H1 (cell line): ENCODE results near the gene KAT2A. TPM values are rescaled to one million over a fixed set of nuclear protein-coding genes. Genes with fewer than 3 reads are reported as not detected.

Experiments
- CTCF ChIA-PET: fragments of 300-600 bp; sonication (Branson Sonifier 250); formaldehyde crosslinking; loops from one replicate; lab custom pipeline; 2021; ENCODE audit not compliant: partially characterized antibody; lab: Charles Lee
- POLR2A ChIA-PET: fragments of 300-600 bp; sonication (Branson Sonifier 250); formaldehyde crosslinking; loops from one replicate; lab custom pipeline; 2021; ENCODE audit warnings: inconsistent platforms; ENCODE audit not compliant: partially characterized antibody; lab: Charles Lee
- DNase-seq, 2 experiments: peaks; one replicate each; pipeline versions ENCODE4 v3.0.0 to v3.0.0-alpha.2; 2010 to 2022; ENCODE audit warnings: low spot score in 2 of 2, low read depth in 1 of 2, mixed read lengths in 1 of 2
- FAIRE-seq: peaks from 2 replicates; lab custom pipeline; 2011; peaks lifted over from hg19 to GRCh38; lab: Jason Lieb, UNC
- H2AFZ ChIP-seq: 2 replicates; pipeline ENCODE4 v1.8.1; 2012; ENCODE audit warnings: low read length, inconsistent platforms
- H2AK5ac ChIP-seq: 2 replicates; pipeline ENCODE4 v1.6.1; 2013; ENCODE audit warnings: low read depth, low read length
- H2BK120ac ChIP-seq: replicated peaks from 2 replicates; pipeline ENCODE3; 2013; ENCODE audit warnings: low read depth, low read length, inconsistent platforms
- H2BK12ac ChIP-seq: 2 replicates; pipeline ENCODE4 v1.6.1; 2013; ENCODE audit warnings: low read depth, low read length
- H2BK15ac ChIP-seq: 2 replicates; pipeline ENCODE4 v1.6.1; 2013; ENCODE audit warnings: low read length
- H2BK20ac ChIP-seq: 2 replicates; pipeline ENCODE4 v1.6.1; 2013; ENCODE audit warnings: low read length
- H2BK5ac ChIP-seq: 2 replicates; pipeline ENCODE4 v1.6.1; 2013; ENCODE audit warnings: low read depth, low read length
- H3K14ac ChIP-seq: 2 replicates; pipeline ENCODE4 v1.6.1; 2013; ENCODE audit warnings: inconsistent platforms; ENCODE audit not compliant: insufficient read length
- H3K18ac ChIP-seq: 2 replicates; pipeline ENCODE4 v1.6.1; 2013; ENCODE audit warnings: low read length; ENCODE audit errors: extremely low read depth
- H3K23ac ChIP-seq: 2 replicates; pipeline ENCODE4 v1.6.1; 2013; ENCODE audit warnings: inconsistent platforms; ENCODE audit not compliant: insufficient read length
- H3K23me2 ChIP-seq: 2 replicates; pipeline ENCODE4 v1.6.1; 2013; ENCODE audit warnings: low read depth, low read length
- H3K27ac ChIP-seq: 2 replicates; pipeline ENCODE4 v1.6.1; 2011; ENCODE audit warnings: low read depth, low read length, inconsistent platforms
- H3K27me3 ChIP-seq, 4 experiments: replicated peaks in 1 of 4; 1 replicate in 1 of 4; 2 replicates in 3 of 4; pipeline versions ENCODE4 v1.6.1 to v1.8.1; 2011 to 2013; ENCODE audit warnings: low read length in 3 of 4, mild to moderate bottlenecking in 3 of 4, inconsistent platforms in 2 of 4, mixed read lengths in 2 of 4, moderate library complexity in 1 of 4; ENCODE audit not compliant: control insufficient read depth in 3 of 4, insufficient read depth in 3 of 4; ENCODE audit errors: extremely low read depth in 1 of 4
- H3K36me3 ChIP-seq, 4 experiments: 2 replicates each; pipeline versions ENCODE4 v1.6.1 to v1.8.1; 2011 to 2013; ENCODE audit warnings: mild to moderate bottlenecking in 4 of 4, low read length in 3 of 4, moderate library complexity in 2 of 4, control low read depth in 1 of 4, inconsistent platforms in 1 of 4; ENCODE audit not compliant: insufficient read depth in 4 of 4, control insufficient read depth in 2 of 4
- H3K4ac ChIP-seq: replicated peaks from 2 replicates; pipeline ENCODE3; 2013; ENCODE audit warnings: low read length, low read depth, mixed read lengths, inconsistent platforms; ENCODE audit not compliant: insufficient read length
- H3K4me1 ChIP-seq, 4 experiments: replicated peaks in 1 of 4; 1 replicate in 1 of 4; 2 replicates in 3 of 4; pipeline versions ENCODE4 v1.6.1 to v1.8.1; 2011 to 2013; ENCODE audit warnings: low read length in 3 of 4, inconsistent platforms in 2 of 4, mixed read lengths in 1 of 4; ENCODE audit not compliant: insufficient read depth in 4 of 4, control insufficient read depth in 3 of 4
- H3K4me2 ChIP-seq, 2 experiments: 2 replicates each; pipeline versions ENCODE4 v1.6.1 to v1.8.1; 2011 to 2013; ENCODE audit warnings: low read depth in 2 of 2, low read length in 2 of 2, control low read depth in 1 of 2, inconsistent platforms in 1 of 2, mild to moderate bottlenecking in 1 of 2; ENCODE audit not compliant: insufficient read depth in 1 of 2
- H3K4me3 ChIP-seq, 4 experiments: fragments of 200-600, 300-600 bp in 1 of 4; sonication (generic), shearing (Covaris generic), sonication (Bioruptor Twin) in 1 of 4; 2 replicates each; pipeline versions ENCODE4 v1.5.1 to v1.8.1; 2011 to 2016; ENCODE audit warnings: low read length in 4 of 4, low read depth in 3 of 4, control low read depth in 2 of 4, inconsistent platforms in 2 of 4, mild to moderate bottlenecking in 2 of 4, mixed read lengths in 1 of 4, moderate library complexity in 1 of 4; ENCODE audit not compliant: insufficient read depth in 2 of 4; ENCODE audit errors: extremely low read depth in 1 of 4
- H3K56ac ChIP-seq: replicated peaks from 2 replicates; pipeline ENCODE3; 2013; ENCODE audit warnings: low read depth, mild to moderate bottlenecking, mixed read lengths, low read length, inconsistent platforms; ENCODE audit not compliant: insufficient read length
- H3K79me1 ChIP-seq: 2 replicates; pipeline ENCODE4 v1.6.1; 2013; ENCODE audit warnings: low read depth, low read length, control low read depth
- H3K79me2 ChIP-seq, 2 experiments: 2 replicates each; pipeline versions ENCODE4 v1.6.1 to v1.8.1; 2012 to 2013; ENCODE audit warnings: low read length in 2 of 2, mild to moderate bottlenecking in 2 of 2, inconsistent platforms in 1 of 2; ENCODE audit not compliant: insufficient read depth in 2 of 2, control insufficient read depth in 1 of 2
- H3K9ac ChIP-seq, 4 experiments: replicated peaks in 1 of 4; 1 replicate in 1 of 4; 2 replicates in 3 of 4; pipeline versions ENCODE4 v1.6.1 to v1.8.1; 2011 to 2013; ENCODE audit warnings: low read depth in 3 of 4, low read length in 3 of 4, control low read depth in 2 of 4, mild to moderate bottlenecking in 2 of 4, moderate library complexity in 2 of 4, inconsistent platforms in 1 of 4; ENCODE audit errors: extremely low read depth in 1 of 4
- H3K9me3 ChIP-seq, 2 experiments: 2 replicates each; pipeline versions ENCODE4 v1.6.1 to v1.8.1; 2012 to 2013; ENCODE audit warnings: mild to moderate bottlenecking in 2 of 2, moderate library complexity in 2 of 2, control low read depth in 1 of 2, inconsistent platforms in 1 of 2, low read depth in 1 of 2, low read length in 1 of 2, mixed read lengths in 1 of 2; ENCODE audit not compliant: insufficient read depth in 2 of 2
- H4K20me1 ChIP-seq, 2 experiments: replicated peaks in 1 of 2; 2 replicates each; pipeline versions ENCODE3 to v1.8.1; 2011 to 2013; ENCODE audit warnings: inconsistent platforms in 2 of 2, low read length in 2 of 2, mild to moderate bottlenecking in 1 of 2; ENCODE audit not compliant: insufficient read depth in 2 of 2, control insufficient read depth in 1 of 2
- H4K5ac ChIP-seq: 2 replicates; pipeline ENCODE4 v1.6.1; 2013; ENCODE audit warnings: low read length, low read depth, mixed read lengths, inconsistent platforms; ENCODE audit not compliant: insufficient read length
- H4K8ac ChIP-seq: 2 replicates; pipeline ENCODE4 v1.8.0; 2013; ENCODE audit warnings: mild to moderate bottlenecking, moderate library complexity, low read length, inconsistent platforms; ENCODE audit not compliant: insufficient read depth; ENCODE audit errors: extremely low read depth
- H4K91ac ChIP-seq: replicated peaks from 2 replicates; pipeline ENCODE3; 2013; ENCODE audit warnings: low read length, mixed read lengths, inconsistent platforms; ENCODE audit not compliant: insufficient read length
- BRCA1 ChIP-seq: IDR thresholded peaks from 2 replicates; pipeline ENCODE4 v1.6.1; 2012; ENCODE audit warnings: low read depth, low read length, improper control_type of control experiment
- CEBPB ChIP-seq: IDR thresholded peaks from 2 replicates; pipeline ENCODE4 v1.6.1; 2012; ENCODE audit warnings: low read depth, low read length
- CHD1 ChIP-seq: IDR thresholded peaks from 2 replicates; pipeline ENCODE4 v1.6.1; 2012; ENCODE audit warnings: low read depth, low read length, improper control_type of control experiment
- CTBP2 ChIP-seq: IDR thresholded peaks from 2 replicates; pipeline ENCODE4 v1.7.0; 2011; ENCODE audit warnings: borderline replicate concordance, mild to moderate bottlenecking, moderate library complexity, mixed read lengths, low read length; ENCODE audit not compliant: insufficient read depth, insufficient read length
- EP300 ChIP-seq, 2 experiments: IDR thresholded peaks; 1 replicate in 1 of 2; 2 replicates in 1 of 2; pipeline ENCODE4 v1.6.1; 2011 to 2012; ENCODE audit warnings: low read depth in 2 of 2, low read length in 2 of 2, mild to moderate bottlenecking in 2 of 2, borderline replicate concordance in 1 of 2, inconsistent platforms in 1 of 2, moderate library complexity in 1 of 2
- EZH2 ChIP-seq: fragments of 200-600 bp; sonication (generic); IDR thresholded peaks from 2 replicates; pipeline ENCODE4 v1.7.1; 2012; ENCODE audit warnings: low read depth, mild to moderate bottlenecking, moderate library complexity, low read length, inconsistent platforms; ENCODE audit not compliant: severe bottlenecking
- GTF2F1 ChIP-seq: IDR thresholded peaks from 2 replicates; pipeline ENCODE4 v1.6.1; 2012; ENCODE audit warnings: low read depth, low read length, improper control_type of control experiment, borderline replicate concordance
- JUN ChIP-seq: IDR thresholded peaks from 2 replicates; pipeline ENCODE4 v1.6.1; 2011; ENCODE audit warnings: low read depth, mild to moderate bottlenecking, improper control_type of control experiment, low read length
- KDM5A ChIP-seq: fragments of 200-600 bp; IDR thresholded peaks from 2 replicates; pipeline ENCODE4 v1.7.1; 2012; ENCODE audit warnings: mild to moderate bottlenecking, low read length, inconsistent platforms, mixed read lengths
- RNF2 ChIP-seq: fragments of 200-900, 300-1000 bp; sonication (generic); IDR thresholded peaks from 2 replicates; pipeline ENCODE4 v1.7.1; 2016; ENCODE audit warnings: borderline replicate concordance, low read depth, mild to moderate bottlenecking, antibody characterized with exemption, low read length; ENCODE audit not compliant: poor library complexity, severe bottlenecking; ENCODE audit errors: missing control alignments
- SP1 ChIP-seq: IDR thresholded peaks from 2 replicates; pipeline ENCODE4 v1.6.1; 2011; ENCODE audit warnings: low read depth, low read length
- WGBS, 2 experiments: shearing (Covaris generic) in 1 of 2; methylation state at CpG; one replicate each; pipeline versions ENCODE4 v1.1.6 to v1.1.7; 2013 to 2015; ENCODE audit warnings: low lambda C conversion rate in 2 of 2, mixed read lengths in 2 of 2, inconsistent platforms in 1 of 2, low coverage in 1 of 2, missing lambda C conversion rate in 1 of 2; ENCODE audit not compliant: insufficient replicate concordance in 2 of 2, insufficient coverage in 1 of 2, insufficient read length in 1 of 2; ENCODE audit errors: extremely low coverage in 1 of 2, missing lambda C conversion rate in 1 of 2; 5-methylcytosine and 5-hydroxymethylcytosine counted together
- polyA plus RNA-seq, 7 experiments: library from polyadenylated mRNA; depleted of rRNA in 3 of 7; stranded (reverse) in 5 of 7; unstranded in 2 of 7; fragments of >200 nt in 5 of 7; fragments of 200-250 nt in 2 of 7; gene quantifications; 1 replicate in 5 of 7; 2 replicates in 1 of 7; 4 replicates in 1 of 7; pipeline versions ENCODE4 v1.2.1 to v1.2.3, GENCODE V29; 2011 to 2013; ENCODE audit warnings: missing spikeins in 2 of 7, mixed read lengths in 2 of 7
- total RNA-seq: library from RNA; stranded (reverse); fragmentation: NEBNext Ultra II Directional; extraction: Animal tissue kit (Norgen Biotek cat#: 25700); gene quantifications from 2 replicates; pipeline ENCODE4 v1.2.1, GENCODE V29; 2021

The KAT2A gene
- total and polyA plus RNA-seq, 2 of the 8 experiments (the other 6 are each of a cell fraction or from before 2014, with no cell fraction given), result 34.2 to 40.1 TPM

DNA sequence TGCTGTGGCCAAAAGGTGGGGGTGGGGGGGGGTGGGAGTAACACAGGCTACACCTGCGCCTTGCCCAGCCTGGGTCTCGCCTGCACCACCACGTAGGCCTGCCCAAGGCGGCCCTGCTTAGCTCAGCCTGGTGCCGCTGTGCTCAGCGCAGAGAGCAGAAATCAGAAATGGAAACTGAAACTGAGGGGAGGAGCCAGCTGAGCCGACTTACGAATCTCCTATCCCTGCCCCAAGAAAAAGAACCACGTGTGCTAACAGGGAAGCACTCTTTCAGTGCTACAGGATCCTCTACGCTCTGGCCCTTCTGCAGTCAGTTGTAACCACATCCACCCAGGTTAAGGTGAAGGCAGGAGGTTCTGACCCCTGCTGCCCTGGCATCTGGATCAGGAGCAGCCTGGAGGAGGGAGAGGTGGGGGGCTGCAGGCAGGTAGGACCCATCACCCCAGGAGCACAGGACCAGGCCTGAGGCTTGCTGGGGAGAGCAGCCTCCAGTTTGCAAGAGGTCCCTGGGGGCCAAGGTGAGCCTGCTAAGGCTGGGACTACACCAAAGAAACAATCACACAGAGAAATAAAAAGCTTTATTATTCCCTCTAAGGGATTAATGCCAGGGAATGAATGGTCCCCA lies 8.5 kb downstream of the KAT2A start, which contains the start of gene DHX58:
Gene DHX58 (minus strand): TSS at position 163 of the 625 bp plus-strand sequence. CDS start 822 bp downstream, outside the sequence.
- peak within 1 kb of the TSS; percentile 17; the same call in 1 of the 2 replicates for H2BK12ac ChIP-seq

More for the DNA sequence above, 8.5 kb downstream of the KAT2A start, which contains the start of gene DHX58:
- Histone ChIP-seq H3K36me3 (peaks cover 3 to 12% (median 5%) of the 10 kb centered on the region in 4 experiments; a peak in 6 of 8 replicates), H4K8ac (no peak within 1 kb of the TSS; the same call in 1 of the 2 replicates), H3K23ac (no peak within 1 kb of the TSS), H3K27me3 (no peaks in the 10 kb centered on the region), H3K4me3 (no peak within 1 kb of the TSS), H2BK20ac (no peak within 1 kb of the TSS), H3K27ac (no peak within 1 kb of the TSS), H3K4ac (no peak within 1 kb of the TSS), H3K79me1 (no peaks in the 10 kb centered on the region), H2BK15ac (0 out of 2 replicates have a peak within 1 kb of the TSS, but pooled peaks have one; percentile 72), H3K79me2 (no peaks in the 10 kb centered on the region), H2BK120ac (no peak within 1 kb of the TSS), H2BK5ac (no peak within 1 kb of the TSS), H3K23me2 (no peaks in the 10 kb centered on the region), H4K5ac (no peak within 1 kb of the TSS), H2AK5ac (no peak within 1 kb of the TSS), H3K18ac (0 out of 2 replicates have a peak within 1 kb of the TSS, but pooled peaks have one; percentile 32), H3K4me2 (no peak within 1 kb of the TSS), H2AFZ (no peak within 1 kb of the TSS), H3K4me1 (peaks cover 0 to 18% (median 10%) of the 10 kb centered on the region in 4 experiments; a peak in 6 of 7 replicates), H4K91ac (no peak within 1 kb of the TSS), H3K9me3 (no peaks in the 10 kb centered on the region), H3K9ac (no peak within 1 kb of the TSS; a peak in 1 of 7 replicates), H3K56ac (no peak within 1 kb of the TSS), H4K20me1 (peaks cover 0 to 4% of the 10 kb centered on the region in 2 experiments), H3K14ac (no peak within 1 kb of the TSS)
- DNase-seq (no peak), FAIRE-seq (no peak)
- POLR2A ChIA-PET, result interaction anchor here (0.9 to 7.2 kb wide), 11 partner anchors 8 to 100 kb away, joined by 3 to 51 read pairs (median 4); partner anchors contain the start of genes DNAJC7, HSPB9, KAT2A and NKIRAS2
- WGBS, 2 experiments, result 79% methylated on average over 10 of the region's 10 CpGs; no CpG with 5 or more reads in 1 of the 2 experiments
- CTCF ChIA-PET, result interaction anchor here (1.1 to 39.4 kb wide), 9 partner anchors 10 to 376 kb away, joined by 3 to 1084 read pairs (median 5); partner anchors contain the start of genes DNAJC7, HSPB9, NKIRAS2 and ZNF385C
- TF ChIP-seq RNF2 (no peak), EZH2 (no peak), CHD1 (no peak), CTBP2 (no peak), CEBPB (no peak), BRCA1 (no peak), JUN (no peak), KDM5A (no peak), EP300 (IDR thresholded peaks at IDR 0.05; ENCODE audit: borderline replicate concordance in 1 of 2, low read depth in 2 of 2, low read length in 2 of 2) (no peak), GTF2F1 (no peak), SP1 (no peak)
